Muscle of leg (tissue), 11 donors: ENCODE measurements around the gene RPL31. TPM values are rescaled to one million over a fixed set of nuclear protein-coding genes. Genes with fewer than 3 reads are reported as not detected.
"Not testable (repeated sequence)": the region's sequence is repeated elsewhere in the genome, so short reads cannot be mapped to it uniquely, and the experiment has no call there.

Experiments used
- DNase-seq: peaks from one replicate; pipeline ENCODE4 v3.0.0; 2013
- H3K27ac ChIP-seq: one replicate; pipeline ENCODE4 v1.5.1; 2013; ENCODE audit warnings: mild to moderate bottlenecking, low read length, control low read depth
- H3K27me3 ChIP-seq: one replicate; pipeline ENCODE4 v1.6.1; 2013; ENCODE audit warnings: low read length; ENCODE audit not compliant: control insufficient read depth, insufficient read depth
- H3K36me3 ChIP-seq: one replicate; pipeline ENCODE4 v1.6.1; 2013; ENCODE audit warnings: low read length; ENCODE audit not compliant: control insufficient read depth, insufficient read depth
- H3K4me1 ChIP-seq: one replicate; pipeline ENCODE4 v1.6.1; 2013; ENCODE audit warnings: low read length; ENCODE audit not compliant: control insufficient read depth, insufficient read depth
- H3K4me3 ChIP-seq: one replicate; pipeline ENCODE4 v1.5.1; 2013; ENCODE audit warnings: low read length, control low read depth
- H3K9me3 ChIP-seq: replicated peaks from 2 replicates; pipeline ENCODE4 v1.6.1; 2013; ENCODE audit warnings: low read depth, low read length; ENCODE audit not compliant: control insufficient read depth
- WGBS: methylation state at CpG from one replicate; pipeline ENCODE4 v1.1.5; 2013; ENCODE audit warnings: missing lambda C conversion rate; ENCODE audit not compliant: insufficient coverage; 5-methylcytosine and 5-hydroxymethylcytosine counted together
- polyA plus RNA-seq, 8 donors: library from polyadenylated mRNA; unstranded; fragments of 120-200 nt; gene quantifications; one replicate each; pipeline versions ENCODE4 v1.2.1 to v1.2.3, GENCODE V29; 2013; ENCODE audit warnings: inconsistent platforms in 1 of 8, low replicate concordance in 1 of 8; ENCODE audit not compliant: insufficient read length in 8 of 8, insufficient read depth in 1 of 8
- total RNA-seq: library from RNA; stranded (reverse); fragments of 120-200 nt; gene quantifications from one replicate; pipeline ENCODE4 v1.2.4, GENCODE V29; 2013

Gene RPL31
- total and polyA plus RNA-seq, 9 donors: 3,265 to 5,883 (median 3,883) TPM

- no peak overlapping the region for H3K4me3 ChIP-seq
- WGBS: 70% methylated on average over 5 of the region's 12 CpGs
- peaks cover 14% of the 10 kb centered on the region for H3K4me1 ChIP-seq
- no peak overlapping the region for H3K27ac ChIP-seq
- peaks cover 14% of the 10 kb centered on the region for H3K36me3 ChIP-seq
- H3K27me3 ChIP-seq: no peaks in the 10 kb centered on the region
- DNase-seq: no peak
- H3K9me3 ChIP-seq: no peaks in the 10 kb centered on the region
These were observed 45.1 kb downstream of the RPL31 start for GRCh38 chr2:101047075-101047766.

- no peaks in the 10 kb centered on the region for H3K27me3 ChIP-seq
- no peak overlapping the region for H3K27ac ChIP-seq
- peaks cover 14% of the 10 kb centered on the region for H3K4me1 ChIP-seq
- no peak overlapping the region for H3K4me3 ChIP-seq
- H3K36me3 ChIP-seq: peaks cover 15% of the 10 kb centered on the region
- 30% methylated on average over 2 of the region's 6 CpGs for WGBS
- DNase-seq: peak; percentile 73
- no peaks in the 10 kb centered on the region for H3K9me3 ChIP-seq
These were observed 45.7 kb downstream of the RPL31 start for GRCh38 chr2:101047774-101048173.

GRCh38 chr2:101048756-101049155 lies 46.7 kb downstream of the RPL31 start:
- Histone ChIP-seq H3K27me3 (no peaks in the 10 kb centered on the region), H3K4me1 (peaks cover 14% of the 10 kb centered on the region), H3K9me3 (no peaks in the 10 kb centered on the region), H3K4me3 (no peak overlapping the region), H3K36me3 (peaks cover 24% of the 10 kb centered on the region), H3K27ac (no peak overlapping the region)
- no peak for DNase-seq
- WGBS: no CpG with 5 or more reads among the region's 3 CpGs

- WGBS: 86% methylated on average over 1 of the region's 6 CpGs
- H3K27me3 ChIP-seq, H3K4me3 ChIP-seq, DNase-seq, H3K27ac ChIP-seq, H3K9me3 ChIP-seq: not testable (repeated sequence)
- Histone ChIP-seq H3K4me1 (peaks cover 14% of the 10 kb centered on the region), H3K36me3 (peaks cover 30% of the 10 kb centered on the region)
These were observed 48.8 kb downstream of the RPL31 start for GRCh38 chr2:101050886-101051285.

GRCh38 chr2:101052147-101052546 lies 50.1 kb downstream of the RPL31 start:
- no peak for DNase-seq
- Histone ChIP-seq H3K36me3 (peaks cover 32% of the 10 kb centered on the region), H3K27me3 (no peaks in the 10 kb centered on the region), H3K4me3 (no peak overlapping the region), H3K27ac (no peak overlapping the region), H3K9me3 (no peaks in the 10 kb centered on the region), H3K4me1 (peaks cover 11% of the 10 kb centered on the region)
- 90% methylated on average over 3 of the region's 5 CpGs for WGBS

GRCh38 chr2:101053117-101053516 lies 51.0 kb downstream of the RPL31 start:
- H3K36me3 ChIP-seq: peaks cover 35% of the 10 kb centered on the region

More at GRCh38 chr2:101053117-101053516, 51.0 kb downstream of the RPL31 start:
- Histone ChIP-seq H3K27me3 (no peaks in the 10 kb centered on the region), H3K9me3 (no peaks in the 10 kb centered on the region), H3K4me1 (peaks cover 1% of the 10 kb centered on the region), H3K4me3 (no peak overlapping the region), H3K27ac (no peak overlapping the region)
- DNase-seq: no peak
- 100% methylated on average over 1 of the region's 3 CpGs for WGBS

Other genes starting within 250 kb of the RPL31 start
- 2.9 TPM for gene NPAS2, start 182.2 kb upstream of the RPL31 start, total RNA-seq
- 10 to 100 TPM in 4 of 8 donors, 1 to 10 TPM in 4; 7.3 to 18.5 (median 9.5) TPM for gene NPAS2, start 182.2 kb upstream of the RPL31 start, polyA plus RNA-seq
- 21.5 TPM for gene TBC1D8, start 149.1 kb downstream of the RPL31 start, total RNA-seq
- gene TBC1D8, start 149.1 kb downstream of the RPL31 start, polyA plus RNA-seq: 10 to 100 TPM; 18.3 to 26.6 (median 20.1) TPM